ENCODE data around the gene ZFAND2B. TPM values are rescaled to one million over a fixed set of nuclear protein-coding genes. Genes with fewer than 3 reads are reported as not detected.

Gene ZFAND2B
- total RNA-seq, 1 experiment from 2014 or later = 31.4 TPM

GRCh38 chr2:219197388-219197787 lies 9.2 kb upstream of the ZFAND2B start:
- H4K20me1 ChIP-seq (ENCODE audit: insufficient read depth) = no peaks in the 10 kb centered on the region
- DNase-seq (ENCODE audit: low read depth, low spot score) (no peak), ATAC-seq (no peak)
- H3K4me2 ChIP-seq (ENCODE audit: low read length) = no peak overlapping the region
- ChIA-PET CTCF (interaction anchor here (1.7 kb wide), 1 partner anchor 9 kb away, joined by 3 read pairs; the partner anchor contains the start of gene ZFAND2B), POLR2A (interaction anchor here (0.7 to 3.2 kb wide), 2 partner anchors 9 to 80 kb away, joined by 3 to 12 read pairs; partner anchors contain the start of gene ZFAND2B), RAD21 (ENCODE audit: low non-redundant PET in 1 of 2, low total read pairs in 2 of 2, uncharacterized antibody in 2 of 2, unreplicated experiment in 2 of 2) (no interaction called here)
- H2AFZ ChIP-seq (ENCODE audit: low read depth, low read length, poor library complexity, severe bottlenecking) = no peak overlapping the region
- no TSS peak for BruUV-seq (replicated peaks)
- H3K27ac ChIP-seq (ENCODE audit: low read depth, low read length) = no peak overlapping the region
- H3K9me3 ChIP-seq (ENCODE audit: control insufficient read depth in 1 of 2, insufficient read depth in 1 of 2, low read depth in 1 of 2, low read length in 2 of 2) = no peaks in the 10 kb centered on the region
- H3K4me3 ChIP-seq (replicated peaks in 1 of 2; ENCODE audit: low read depth in 1 of 2, low read length in 2 of 2) = no peak overlapping the region
- no peak overlapping the region for H3K9ac ChIP-seq (ENCODE audit: low read length)
- no peaks in the 10 kb centered on the region for H3K27me3 ChIP-seq (ENCODE audit: insufficient read depth, low read length)
- no peaks in the 10 kb centered on the region for H3K9me2 ChIP-seq (ENCODE audit: insufficient read depth)
- no peaks in the 10 kb centered on the region for H3K4me1 ChIP-seq (ENCODE audit: control insufficient read depth in 1 of 2, insufficient read depth in 2 of 2, low read length in 2 of 2)
- intact Hi-C loops (cut with micrococcal nuclease) = no loop called here
- no peaks in the 10 kb centered on the region for H3K79me2 ChIP-seq (ENCODE audit: insufficient read depth, low read length)
- H3K36me3 ChIP-seq (ENCODE audit: control insufficient read depth in 1 of 2, insufficient read depth in 2 of 2, low read length in 2 of 2) = no peaks in the 10 kb centered on the region
- no peak for TF ChIP-seq TCF7L2 (IDR thresholded peaks at IDR 0.05; ENCODE audit: borderline replicate concordance, extremely low read depth, insufficient read depth, insufficient read length)
- TF ChIP-seq, protein P1, sequence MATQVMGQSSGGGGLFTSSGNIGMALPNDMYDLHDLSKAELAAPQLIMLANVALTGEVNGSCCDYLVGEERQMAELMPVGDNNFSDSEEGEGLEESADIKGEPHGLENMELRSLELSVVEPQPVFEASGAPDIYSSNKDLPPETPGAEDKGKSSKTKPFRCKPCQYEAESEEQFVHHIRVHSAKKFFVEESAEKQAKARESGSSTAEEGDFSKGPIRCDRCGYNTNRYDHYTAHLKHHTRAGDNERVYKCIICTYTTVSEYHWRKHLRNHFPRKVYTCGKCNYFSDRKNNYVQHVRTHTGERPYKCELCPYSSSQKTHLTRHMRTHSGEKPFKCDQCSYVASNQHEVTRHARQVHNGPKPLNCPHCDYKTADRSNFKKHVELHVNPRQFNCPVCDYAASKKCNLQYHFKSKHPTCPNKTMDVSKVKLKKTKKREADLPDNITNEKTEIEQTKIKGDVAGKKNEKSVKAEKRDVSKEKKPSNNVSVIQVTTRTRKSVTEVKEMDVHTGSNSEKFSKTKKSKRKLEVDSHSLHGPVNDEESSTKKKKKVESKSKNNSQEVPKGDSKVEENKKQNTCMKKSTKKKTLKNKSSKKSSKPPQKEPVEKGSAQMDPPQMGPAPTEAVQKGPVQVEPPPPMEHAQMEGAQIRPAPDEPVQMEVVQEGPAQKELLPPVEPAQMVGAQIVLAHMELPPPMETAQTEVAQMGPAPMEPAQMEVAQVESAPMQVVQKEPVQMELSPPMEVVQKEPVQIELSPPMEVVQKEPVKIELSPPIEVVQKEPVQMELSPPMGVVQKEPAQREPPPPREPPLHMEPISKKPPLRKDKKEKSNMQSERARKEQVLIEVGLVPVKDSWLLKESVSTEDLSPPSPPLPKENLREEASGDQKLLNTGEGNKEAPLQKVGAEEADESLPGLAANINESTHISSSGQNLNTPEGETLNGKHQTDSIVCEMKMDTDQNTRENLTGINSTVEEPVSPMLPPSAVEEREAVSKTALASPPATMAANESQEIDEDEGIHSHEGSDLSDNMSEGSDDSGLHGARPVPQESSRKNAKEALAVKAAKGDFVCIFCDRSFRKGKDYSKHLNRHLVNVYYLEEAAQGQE (IDR thresholded peaks at IDR 0.05; ENCODE audit: low read depth) = no peak
- no peak for TF ChIP-seq SRF (IDR thresholded peaks at IDR 0.05; ENCODE audit: low read depth)
- no peak for TF ChIP-seq POLR2A (IDR thresholded peaks at IDR 0.05; ENCODE audit: borderline replicate concordance, extremely low read depth, insufficient read depth, insufficient read length)
- no peak for TF ChIP-seq SP1 (IDR thresholded peaks at IDR 0.05; ENCODE audit: low read depth)
- no peak for TF ChIP-seq EZH2phosphoT487 (IDR thresholded peaks at IDR 0.05; ENCODE audit: borderline replicate concordance)
- no peak for TF ChIP-seq CEBPB (IDR thresholded peaks at IDR 0.05; ENCODE audit: low read depth)

DNA sequence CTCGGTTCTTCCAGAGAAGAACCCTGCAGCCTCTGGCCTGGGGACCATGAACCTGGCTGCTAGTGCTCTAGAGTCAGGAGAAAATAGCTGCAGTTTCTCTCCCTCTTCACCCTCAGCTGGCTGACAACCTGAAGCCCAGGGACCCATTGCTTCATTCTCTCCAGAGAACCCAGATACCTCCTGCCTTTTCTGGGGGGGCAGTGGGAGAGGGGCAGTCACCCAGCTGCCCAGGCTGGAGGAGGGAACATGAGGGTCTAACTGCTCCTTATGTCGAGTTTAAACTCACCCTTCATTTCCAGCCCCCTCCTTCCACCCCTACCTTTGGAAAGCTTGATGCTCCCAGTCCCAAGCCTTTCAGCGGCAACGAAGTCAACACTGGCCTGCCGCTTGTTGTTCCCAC lies 7.6 kb upstream of the ZFAND2B start:
- Histone ChIP-seq H4K20me1 (ENCODE audit: insufficient read depth) (no peaks in the 10 kb centered on the region), H3K9me3 (ENCODE audit: control insufficient read depth in 1 of 2, insufficient read depth in 1 of 2, low read depth in 1 of 2, low read length in 2 of 2) (no peaks in the 10 kb centered on the region), H3K4me3 (replicated peaks in 1 of 2; ENCODE audit: low read depth in 1 of 2, low read length in 2 of 2) (no peak overlapping the region), H3K27me3 (ENCODE audit: insufficient read depth, low read length) (no peaks in the 10 kb centered on the region), H3K9me2 (ENCODE audit: insufficient read depth) (no peaks in the 10 kb centered on the region), H3K79me2 (ENCODE audit: insufficient read depth, low read length) (no peaks in the 10 kb centered on the region), H3K4me1 (ENCODE audit: control insufficient read depth in 1 of 2, insufficient read depth in 2 of 2, low read length in 2 of 2) (no peaks in the 10 kb centered on the region), H3K4me2 (ENCODE audit: low read length) (no peak overlapping the region), H3K9ac (ENCODE audit: low read length) (no peak overlapping the region), H3K36me3 (ENCODE audit: control insufficient read depth in 1 of 2, insufficient read depth in 2 of 2, low read length in 2 of 2) (no peaks in the 10 kb centered on the region), H3K27ac (ENCODE audit: low read depth, low read length) (no peak overlapping the region), H2AFZ (ENCODE audit: low read depth, low read length, poor library complexity, severe bottlenecking) (no peak overlapping the region)
- ChIA-PET RAD21 (ENCODE audit: low non-redundant PET in 1 of 2, low total read pairs in 2 of 2, uncharacterized antibody in 2 of 2, unreplicated experiment in 2 of 2) (no interaction called here), POLR2A (no interaction called here), CTCF (no interaction called here)
- no peak for TF ChIP-seq CBX3 (IDR thresholded peaks at IDR 0.05; ENCODE audit: low read depth)
- TF ChIP-seq EZH2 (IDR thresholded peaks at IDR 0.05) = no peak
- no peak for TF ChIP-seq ATF3 (IDR thresholded peaks at IDR 0.05)
- TF ChIP-seq ELF1 (IDR thresholded peaks at IDR 0.05; ENCODE audit: borderline replicate concordance, low read depth) = no peak
- no peak for TF ChIP-seq ZNF274 (IDR thresholded peaks at IDR 0.05; ENCODE audit: low read depth, low read length)
- no peak for TF ChIP-seq EGR1 (IDR thresholded peaks at IDR 0.05; ENCODE audit: low read depth)
- TF ChIP-seq SRF (IDR thresholded peaks at IDR 0.05; ENCODE audit: low read depth) = no peak
- ATAC-seq (no peak), DNase-seq (ENCODE audit: low read depth, low spot score) (no peak)
- no TSS peak for BruUV-seq (replicated peaks)
- intact Hi-C loops (cut with micrococcal nuclease) = no loop called here
